SK-N-MC (cell line): ENCODE results near the gene NFE2L1.
"Not testable (repeated sequence)": the region's sequence is repeated elsewhere in the genome, so short reads cannot be mapped to it uniquely, and the experiment has no call there.

Source experiments
- EZH2 ChIP-seq: fragments of 200-600 bp; sonication (generic); IDR thresholded peaks from one replicate; pipeline ENCODE4 v1.6.1; 2017; ENCODE audit warnings: antibody characterized with exemption
- POLR2AphosphoS5 ChIP-seq: IDR thresholded peaks from 2 replicates; pipeline ENCODE4 v1.6.1; 2012; ENCODE audit warnings: mild to moderate bottlenecking, low read depth, low read length, borderline replicate concordance

DNA sequence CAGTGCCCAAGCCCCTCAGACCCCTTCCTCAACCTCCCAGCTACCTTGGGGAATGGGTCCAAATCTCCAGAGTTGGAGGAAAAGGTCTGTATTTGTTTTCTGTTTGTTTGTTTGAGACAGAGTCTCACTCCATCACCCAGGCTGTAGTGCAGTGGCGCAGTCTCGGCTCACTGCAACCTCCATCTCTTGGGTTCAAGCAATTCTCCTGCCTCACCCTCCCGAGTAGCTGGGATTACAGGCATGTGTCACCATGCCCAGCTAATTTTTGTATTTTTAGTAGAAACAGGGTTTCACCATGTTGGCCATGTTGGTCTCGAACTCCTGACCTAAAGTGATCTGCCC lies 30.4 kb upstream of the NFE2L1 start:
- TF ChIP-seq POLR2AphosphoS5, EZH2: not testable (repeated sequence)
